Measurements from ENCODE around the gene PLEKHA6.

Gene PLEKHA6

GRCh38 chr1:204288021-204288588 is 71.6 kb downstream of the PLEKHA6 start:
- DNase-seq (ENCODE audit: extremely low read depth in 1 of 2, low read depth in 1 of 2), result no peak

GRCh38 chr1:204287466-204287891 is 72.2 kb downstream of the PLEKHA6 start:
- DNase-seq (ENCODE audit: extremely low read depth in 1 of 2, low read depth in 1 of 2), result no peak

GRCh38 chr1:204286831-204287421 is 72.8 kb downstream of the PLEKHA6 start:
- peak in 1 of 2 donors; percentile 5 for DNase-seq (ENCODE audit: extremely low read depth in 1 of 2, low read depth in 1 of 2)

GRCh38 chr1:204286315-204286714 is 73.4 kb downstream of the PLEKHA6 start:
- no peak for DNase-seq (ENCODE audit: extremely low read depth in 1 of 2, low read depth in 1 of 2)

GRCh38 chr1:204285436-204286305 is 74.1 kb downstream of the PLEKHA6 start:
- no peak for DNase-seq (ENCODE audit: extremely low read depth in 1 of 2, low read depth in 1 of 2)

- no peak for DNase-seq (ENCODE audit: extremely low read depth in 1 of 2, low read depth in 1 of 2)
Observed at GRCh38 chr1:204284929-204285328, 74.8 kb downstream of the PLEKHA6 start.

GRCh38 chr1:204283711-204284651 is 75.7 kb downstream of the PLEKHA6 start:
- DNase-seq (ENCODE audit: extremely low read depth in 1 of 2, low read depth in 1 of 2), result no peak

GRCh38 chr1:204282761-204283221 is 76.9 kb downstream of the PLEKHA6 start:
- no peak for DNase-seq (ENCODE audit: extremely low read depth in 1 of 2, low read depth in 1 of 2)

GRCh38 chr1:204280099-204280961 is 79.4 kb downstream of the PLEKHA6 start:
- DNase-seq (ENCODE audit: extremely low read depth in 1 of 2, low read depth in 1 of 2), result no peak

- no peak for DNase-seq (ENCODE audit: extremely low read depth in 1 of 2, low read depth in 1 of 2)
Observed at GRCh38 chr1:204278958-204279357, 80.8 kb downstream of the PLEKHA6 start.

- DNase-seq (ENCODE audit: extremely low read depth in 1 of 2, low read depth in 1 of 2), result no peak
Observed at GRCh38 chr1:204278251-204278650, 81.5 kb downstream of the PLEKHA6 start.

GRCh38 chr1:204277563-204278219 is 82.0 kb downstream of the PLEKHA6 start:
- no peak for DNase-seq (ENCODE audit: extremely low read depth in 1 of 2, low read depth in 1 of 2)

- DNase-seq (ENCODE audit: extremely low read depth in 1 of 2, low read depth in 1 of 2), result no peak
Observed at GRCh38 chr1:204275695-204276370, 83.9 kb downstream of the PLEKHA6 start.

- DNase-seq (ENCODE audit: extremely low read depth in 1 of 2, low read depth in 1 of 2), result no peak
Observed at GRCh38 chr1:204274446-204274845, 85.3 kb downstream of the PLEKHA6 start.

GRCh38 chr1:204272505-204272904 is 87.2 kb downstream of the PLEKHA6 start:
- no peak for DNase-seq (ENCODE audit: extremely low read depth in 1 of 2, low read depth in 1 of 2)

GRCh38 chr1:204271970-204272369 is 87.8 kb downstream of the PLEKHA6 start:
- no peak for DNase-seq (ENCODE audit: extremely low read depth in 1 of 2, low read depth in 1 of 2)

- no peak for DNase-seq (ENCODE audit: extremely low read depth in 1 of 2, low read depth in 1 of 2)
Observed at GRCh38 chr1:204268101-204268500, 91.6 kb downstream of the PLEKHA6 start.

- no peak for DNase-seq (ENCODE audit: extremely low read depth in 1 of 2, low read depth in 1 of 2)
Observed at GRCh38 chr1:204267191-204267601, 92.5 kb downstream of the PLEKHA6 start.

All from activated CD8-positive, alpha-beta memory T cell treated with anti-CD3 and anti-CD28 coated beads for 1 hour (primary cell).